ENCODE results near the gene WDSUB1.

Gene WDSUB1

GRCh38 chr2:159194241-159194640 is 92.3 kb downstream of the WDSUB1 start:
- no peak for DNase-seq

DNA sequence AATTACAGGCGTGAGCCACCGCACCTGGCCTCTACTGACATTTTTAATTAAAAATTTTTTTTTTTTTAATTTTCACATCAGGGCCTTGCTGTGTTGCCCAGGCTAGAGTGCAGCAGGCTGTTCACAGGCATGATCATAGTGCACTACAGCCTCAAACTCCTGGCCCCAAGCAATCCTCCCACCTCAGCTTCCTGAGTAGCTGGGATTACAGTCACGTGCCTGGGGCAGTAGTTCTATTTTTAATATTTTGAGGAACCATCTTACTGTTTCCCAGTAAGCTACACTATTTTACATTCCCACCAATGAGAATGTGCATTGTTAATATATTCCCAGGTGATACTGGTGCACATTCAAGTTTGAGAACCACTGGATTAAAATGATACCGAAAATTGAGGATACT is 92.7 kb downstream of the WDSUB1 start:
- no peak for DNase-seq

- DNase-seq: no peak
These were observed 94.1 kb downstream of the WDSUB1 start for GRCh38 chr2:159192371-159192918.

DNA sequence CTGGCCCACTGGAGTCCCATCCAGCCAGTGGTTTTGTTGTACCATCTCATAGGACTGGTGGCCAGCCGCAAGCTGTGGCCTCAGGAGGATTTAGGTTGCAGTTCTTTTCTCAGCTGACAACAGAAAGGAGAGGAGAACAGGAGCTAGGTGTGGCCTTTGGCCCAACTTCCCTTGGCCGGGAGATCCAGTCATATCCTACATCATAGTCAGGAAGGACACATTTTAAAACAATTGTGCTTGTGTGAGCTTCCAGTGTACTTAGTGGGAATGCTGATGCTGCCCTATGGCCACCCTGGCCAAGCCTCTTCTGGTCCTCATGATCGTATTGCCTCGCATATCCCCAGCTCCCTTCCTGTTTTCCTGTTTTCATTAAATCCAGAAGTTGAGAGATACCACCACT is 98.1 kb downstream of the WDSUB1 start:
- DNase-seq: no peak

DNA sequence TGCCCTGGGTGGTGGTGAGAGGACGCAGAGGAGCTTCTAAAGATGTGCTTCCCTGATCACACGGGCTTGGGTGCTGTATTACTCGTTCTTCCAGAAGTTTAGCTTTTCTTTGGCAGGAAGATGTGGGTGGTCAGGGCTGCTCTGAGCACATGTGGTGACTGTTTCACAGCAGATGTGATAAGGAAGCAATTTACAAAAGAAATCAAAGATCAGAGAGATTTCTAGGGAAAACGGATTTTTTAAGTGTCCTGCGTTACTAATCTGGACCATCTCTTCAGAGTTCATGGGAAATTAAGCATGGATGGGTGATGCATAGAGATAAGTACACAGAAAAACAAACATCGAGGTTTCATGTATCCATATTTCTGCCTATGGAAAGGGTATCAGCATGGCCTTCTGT is 99.4 kb downstream of the WDSUB1 start:
- DNase-seq: no peak

- no peak for DNase-seq
These were observed 100.0 kb downstream of the WDSUB1 start for GRCh38 chr2:159186462-159186861.
